Measurements from ENCODE around the gene MMP3.

The MMP3 gene

DNA sequence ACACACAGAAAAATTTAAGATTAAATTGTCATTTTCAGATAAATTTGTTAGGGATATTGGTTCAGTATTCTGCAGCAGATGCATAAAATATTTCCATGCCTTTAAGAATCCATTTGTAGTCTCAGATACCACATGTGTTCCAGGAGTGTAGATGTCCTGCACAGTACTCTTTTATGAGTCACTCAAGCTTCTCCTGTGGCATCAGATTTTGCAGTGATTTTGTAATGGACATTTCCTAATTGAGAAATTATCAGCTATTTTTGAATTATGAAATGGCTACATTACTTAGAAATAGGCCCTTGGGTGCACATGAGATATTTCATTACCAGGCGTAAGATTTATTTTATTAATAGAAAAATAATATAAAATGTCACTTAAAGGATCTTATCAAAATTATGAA, 18.9 kb downstream of the MMP3 start:
- no peak for DNase-seq (ENCODE audit: low read depth in 2 of 2)

DNA sequence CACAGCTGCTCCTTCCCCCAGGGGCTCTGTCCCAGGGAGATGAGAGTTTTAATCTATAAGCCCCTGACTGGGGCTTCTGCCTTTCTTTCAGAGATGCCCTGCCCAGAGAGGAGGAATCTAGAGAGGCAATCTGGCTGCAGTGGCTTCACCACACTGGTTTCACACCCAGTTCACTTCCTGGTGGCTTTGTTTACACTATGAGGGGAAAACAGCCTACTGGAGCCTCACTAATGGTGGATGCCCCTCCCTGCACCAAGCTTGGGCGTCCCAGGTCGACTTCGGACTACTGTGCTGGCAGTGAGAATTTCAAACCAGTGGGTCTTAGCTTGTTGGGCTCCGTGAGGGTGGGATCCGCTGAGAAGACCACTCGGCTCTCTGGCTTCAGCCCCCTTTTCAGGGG, 23.9 kb downstream of the MMP3 start:
- no peak overlapping the region for H3K4me3 ChIP-seq (replicated peaks in 1 of 2; ENCODE audit: low read depth in 2 of 2, low read length in 2 of 2)
- TF ChIP-seq, protein P1, sequence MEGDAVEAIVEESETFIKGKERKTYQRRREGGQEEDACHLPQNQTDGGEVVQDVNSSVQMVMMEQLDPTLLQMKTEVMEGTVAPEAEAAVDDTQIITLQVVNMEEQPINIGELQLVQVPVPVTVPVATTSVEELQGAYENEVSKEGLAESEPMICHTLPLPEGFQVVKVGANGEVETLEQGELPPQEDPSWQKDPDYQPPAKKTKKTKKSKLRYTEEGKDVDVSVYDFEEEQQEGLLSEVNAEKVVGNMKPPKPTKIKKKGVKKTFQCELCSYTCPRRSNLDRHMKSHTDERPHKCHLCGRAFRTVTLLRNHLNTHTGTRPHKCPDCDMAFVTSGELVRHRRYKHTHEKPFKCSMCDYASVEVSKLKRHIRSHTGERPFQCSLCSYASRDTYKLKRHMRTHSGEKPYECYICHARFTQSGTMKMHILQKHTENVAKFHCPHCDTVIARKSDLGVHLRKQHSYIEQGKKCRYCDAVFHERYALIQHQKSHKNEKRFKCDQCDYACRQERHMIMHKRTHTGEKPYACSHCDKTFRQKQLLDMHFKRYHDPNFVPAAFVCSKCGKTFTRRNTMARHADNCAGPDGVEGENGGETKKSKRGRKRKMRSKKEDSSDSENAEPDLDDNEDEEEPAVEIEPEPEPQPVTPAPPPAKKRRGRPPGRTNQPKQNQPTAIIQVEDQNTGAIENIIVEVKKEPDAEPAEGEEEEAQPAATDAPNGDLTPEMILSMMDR (IDR thresholded peaks at IDR 0.05; ENCODE audit: low read depth, low read length), result no peak
- no peak for DNase-seq (ENCODE audit: low read depth in 2 of 2)

More for the DNA sequence above, 18.9 kb downstream of the MMP3 start:
- TF ChIP-seq, protein P1 (IDR thresholded peaks at IDR 0.05; ENCODE audit: low read depth, low read length), result no peak
- no peak overlapping the region for H3K4me3 ChIP-seq (replicated peaks in 1 of 2; ENCODE audit: low read depth in 2 of 2, low read length in 2 of 2)

DNA sequence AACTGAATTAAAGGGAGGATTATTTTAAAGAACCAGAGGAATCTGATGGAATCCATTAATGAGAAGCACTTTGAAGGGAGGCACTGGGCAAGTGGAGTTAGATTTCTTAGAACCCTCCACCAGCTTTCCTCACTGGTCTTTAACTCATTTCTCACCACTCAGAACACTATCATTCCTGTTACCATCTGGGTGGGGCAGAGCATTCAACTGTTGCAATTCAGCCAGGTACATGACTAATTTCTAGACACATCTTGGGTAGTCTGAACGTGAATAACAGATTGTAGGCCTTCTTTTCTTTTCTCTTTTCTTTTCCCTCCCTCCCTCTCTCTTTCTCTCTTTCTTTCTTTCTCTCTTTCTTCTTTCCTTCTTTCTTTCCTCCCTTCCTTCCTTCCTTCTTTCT, 29.9 kb downstream of the MMP3 start:
- DNase-seq (ENCODE audit: low read depth in 2 of 2), result no peak
- TF ChIP-seq, protein P1 (IDR thresholded peaks at IDR 0.05; ENCODE audit: low read depth, low read length), result no peak
- no peak overlapping the region for H3K4me3 ChIP-seq (replicated peaks in 1 of 2; ENCODE audit: low read depth in 2 of 2, low read length in 2 of 2)

DNA sequence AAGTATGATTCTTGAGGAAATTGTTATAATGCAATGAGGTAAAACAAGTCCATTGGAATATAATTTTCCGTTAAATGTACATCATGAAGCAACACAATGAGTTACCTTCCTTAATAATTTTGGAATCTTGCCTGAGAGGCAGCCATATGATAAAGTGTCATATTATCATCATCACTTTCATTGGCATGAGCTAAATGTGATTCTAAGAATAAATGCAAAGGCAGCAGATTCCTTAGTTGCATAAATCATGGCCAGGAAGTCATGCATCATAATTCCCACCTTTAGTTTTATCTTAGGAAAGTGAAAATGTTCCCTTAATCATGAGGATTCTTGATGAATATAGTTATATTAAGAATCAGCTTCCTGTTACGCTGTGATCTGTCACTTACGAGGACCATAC, 31.2 kb downstream of the MMP3 start:
- TF ChIP-seq, protein P1 (IDR thresholded peaks at IDR 0.05; ENCODE audit: low read depth, low read length), result no peak
- H3K4me3 ChIP-seq (replicated peaks in 1 of 2; ENCODE audit: low read depth in 2 of 2, low read length in 2 of 2), result no peak overlapping the region
- DNase-seq (ENCODE audit: low read depth in 2 of 2), result no peak

DNA sequence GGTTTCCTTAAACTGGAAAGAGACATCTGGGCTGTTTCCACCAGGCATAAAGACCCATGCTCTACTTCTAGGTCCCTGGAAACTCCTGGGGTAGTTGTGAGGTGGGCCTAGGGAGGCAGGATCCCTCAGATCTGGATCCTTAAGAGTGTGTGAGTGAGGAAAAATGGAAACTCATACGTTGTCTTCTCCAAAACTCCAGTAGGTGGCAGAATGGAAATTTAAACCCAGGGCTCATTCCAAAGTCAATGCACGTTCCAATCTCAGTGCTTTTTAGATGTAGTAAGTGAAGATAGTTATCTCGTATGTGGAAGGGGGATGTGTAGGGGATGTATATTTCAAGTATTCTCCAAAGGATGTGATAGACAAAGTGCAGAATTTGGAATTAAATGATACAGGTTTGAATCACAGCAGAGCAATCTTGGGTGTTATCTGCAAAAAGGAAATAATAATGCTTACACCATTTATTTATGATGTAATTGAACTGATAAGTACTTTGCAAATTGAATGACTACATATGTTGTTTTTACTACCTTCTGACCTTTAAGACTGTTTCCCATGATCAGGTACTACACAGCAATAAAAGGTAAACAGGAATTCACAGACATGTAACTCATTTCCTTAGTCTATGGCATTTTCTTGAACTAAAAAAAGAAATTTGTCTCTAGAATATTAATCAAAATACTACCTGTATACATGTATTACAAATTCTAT, 32.3 kb downstream of the MMP3 start:
- TF ChIP-seq, protein P1 (IDR thresholded peaks at IDR 0.05; ENCODE audit: low read depth, low read length), result peak; percentile 55
- DNase-seq (ENCODE audit: low read depth in 2 of 2), result peak in 1 of 2 donors; percentile 50
- H3K4me3 ChIP-seq (replicated peaks in 1 of 2; ENCODE audit: low read depth in 2 of 2, low read length in 2 of 2), result no peak overlapping the region

DNA sequence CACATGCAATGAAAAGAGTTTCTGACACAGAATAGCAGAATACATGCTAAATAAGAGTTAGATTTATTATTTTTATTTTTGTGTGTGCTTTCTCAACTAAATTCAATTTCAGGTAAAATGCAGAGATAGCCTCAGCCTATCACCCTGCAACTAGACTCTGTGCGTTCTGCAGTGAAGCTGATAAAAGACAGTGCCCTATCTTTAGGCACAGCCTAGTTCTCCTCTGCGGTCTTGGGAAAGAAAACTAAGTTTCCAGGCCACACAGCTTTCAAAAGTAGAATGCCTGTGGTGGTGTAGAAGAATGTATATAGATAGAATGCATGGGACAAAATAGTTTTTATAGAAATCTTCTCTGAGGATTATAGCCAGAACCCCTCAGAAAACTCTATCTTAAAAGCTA, 33.4 kb downstream of the MMP3 start:
- TF ChIP-seq, protein P1 (IDR thresholded peaks at IDR 0.05; ENCODE audit: low read depth, low read length), result no peak
- DNase-seq (ENCODE audit: low read depth in 2 of 2), result no peak
- no peak overlapping the region for H3K4me3 ChIP-seq (replicated peaks in 1 of 2; ENCODE audit: low read depth in 2 of 2, low read length in 2 of 2)

DNA sequence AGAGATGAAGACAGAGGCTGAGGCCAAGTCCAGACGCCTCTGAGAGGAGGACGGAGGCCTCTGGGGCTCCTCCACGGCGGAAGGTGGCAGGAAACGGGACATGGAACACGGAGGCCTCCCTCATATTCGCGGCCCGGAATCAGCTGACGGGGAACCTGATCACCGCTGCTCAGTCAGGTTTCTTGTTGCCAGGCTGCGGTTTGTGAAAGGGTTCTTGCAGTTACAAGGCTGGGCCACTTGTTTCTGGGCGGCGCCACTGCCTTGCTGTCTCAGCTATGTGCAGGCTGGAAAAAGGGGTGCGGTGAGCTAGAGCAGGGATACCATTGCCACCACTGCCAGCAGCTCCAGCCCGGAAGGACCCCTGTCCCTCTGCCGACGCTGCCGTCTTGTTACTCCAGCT, 35.5 kb downstream of the MMP3 start:
- peak in 1 of 2 donors; percentile 18 for DNase-seq (ENCODE audit: low read depth in 2 of 2)
- no peak overlapping the region for H3K4me3 ChIP-seq (replicated peaks in 1 of 2; ENCODE audit: low read depth in 2 of 2, low read length in 2 of 2)
- TF ChIP-seq, protein P1 (IDR thresholded peaks at IDR 0.05; ENCODE audit: low read depth, low read length), result peak; percentile 41

Data from cardiac fibroblast (primary cell).